GM18909 (cell line): ENCODE results near the gene RIPK1.
A peak's percentile ranks its signal among the peaks of the same experiment; 100 is the strongest.
"Not testable (repeated sequence)": the region's sequence is repeated elsewhere in the genome, so short reads cannot be mapped to it uniquely, and the experiment has no call there.

Experiments
- ATAC-seq: cut with Tn5 transposase; IDR thresholded peaks from one replicate; pipeline ENCODE4 v1.9.1; 2021; ENCODE audit warnings: mild to moderate bottlenecking; ENCODE audit not compliant: unreplicated experiment, poor library complexity

The RIPK1 gene

GRCh38 chr6:3078952-3079351 is 10.7 kb downstream of the RIPK1 start:
- not testable (repeated sequence) for ATAC-seq

DNA sequence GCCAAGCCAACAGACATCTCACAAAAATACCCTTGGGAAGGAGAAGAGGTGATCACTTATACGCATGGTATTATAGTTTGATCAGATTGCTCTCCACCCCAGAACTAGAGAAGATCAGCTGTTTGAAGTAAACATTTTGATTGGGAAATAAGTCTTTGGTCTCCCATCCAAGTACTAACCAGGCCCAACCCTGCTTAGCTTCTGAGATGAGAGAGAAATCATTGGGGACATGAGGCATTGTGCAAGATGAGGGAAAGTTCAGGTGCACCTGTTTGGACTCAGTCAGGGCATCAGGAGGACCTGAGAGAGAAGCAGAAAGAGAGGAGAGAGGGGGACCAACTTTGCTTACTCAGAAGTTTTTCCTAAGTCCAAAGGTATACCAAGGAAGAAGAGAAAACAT is 11.4 kb downstream of the RIPK1 start:
- no peak for ATAC-seq

DNA sequence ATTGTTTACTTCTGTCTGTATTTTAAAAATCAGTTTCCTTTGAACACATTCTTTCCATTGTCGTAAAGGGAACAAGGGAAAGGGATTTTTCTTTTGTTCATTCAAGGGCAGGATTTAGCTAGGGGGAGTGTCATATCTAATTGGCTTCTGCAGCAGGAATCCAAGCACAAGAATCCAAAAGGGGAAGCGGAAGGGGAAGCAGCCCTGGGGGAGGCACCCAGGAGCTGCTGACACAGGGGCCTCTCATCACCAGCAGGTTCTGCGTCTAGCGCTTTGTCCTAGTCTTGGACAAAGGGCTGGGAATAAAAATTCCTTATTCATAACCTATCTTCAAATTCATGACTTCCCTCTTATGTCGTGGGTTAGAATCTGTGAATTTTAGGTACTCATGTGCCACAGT is 13.7 kb downstream of the RIPK1 start:
- no peak for ATAC-seq

DNA sequence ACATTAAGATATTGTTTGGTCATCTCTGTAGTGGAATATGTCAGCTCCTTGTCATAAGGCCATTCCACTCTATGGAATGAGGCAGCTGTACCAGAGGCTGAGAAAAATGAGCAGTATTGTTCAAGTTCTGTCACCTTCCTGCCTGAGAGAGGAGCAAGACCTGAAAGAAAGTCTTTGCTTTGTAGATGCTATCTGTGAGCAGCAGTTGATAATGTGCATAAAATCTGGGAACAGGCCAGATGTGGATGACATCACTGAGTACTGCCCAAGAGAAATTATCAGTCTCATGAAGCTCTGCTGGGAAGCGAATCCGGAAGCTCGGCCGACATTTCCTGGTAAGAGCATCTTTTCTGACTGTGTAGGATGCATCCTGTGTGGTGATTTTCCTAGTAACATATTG is 16.8 kb downstream of the RIPK1 start:
- no peak for ATAC-seq

- ATAC-seq, result no peak
Measured at GRCh38 chr6:3086282-3086946, 18.1 kb downstream of the RIPK1 start.

DNA sequence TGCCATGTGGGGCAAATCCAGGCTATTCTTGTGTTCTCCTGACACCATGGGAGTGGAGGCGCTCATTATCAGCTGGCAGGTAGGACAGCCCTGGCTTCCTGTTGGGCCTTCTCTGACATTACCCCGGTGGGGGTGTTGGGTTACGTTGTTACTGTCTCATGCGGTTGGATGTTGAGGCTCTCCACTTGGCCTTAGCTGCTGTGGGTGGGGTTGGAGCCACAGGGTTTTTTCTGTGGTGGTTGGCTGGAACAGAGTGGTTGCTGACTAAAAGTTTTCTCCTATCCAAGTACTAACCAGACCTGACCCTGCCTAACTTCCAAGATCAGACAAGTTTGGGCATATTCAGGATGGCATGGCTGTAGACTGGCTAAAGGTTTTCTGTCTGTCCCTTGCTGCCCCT is 20.2 kb downstream of the RIPK1 start:
- ATAC-seq, result no peak

DNA sequence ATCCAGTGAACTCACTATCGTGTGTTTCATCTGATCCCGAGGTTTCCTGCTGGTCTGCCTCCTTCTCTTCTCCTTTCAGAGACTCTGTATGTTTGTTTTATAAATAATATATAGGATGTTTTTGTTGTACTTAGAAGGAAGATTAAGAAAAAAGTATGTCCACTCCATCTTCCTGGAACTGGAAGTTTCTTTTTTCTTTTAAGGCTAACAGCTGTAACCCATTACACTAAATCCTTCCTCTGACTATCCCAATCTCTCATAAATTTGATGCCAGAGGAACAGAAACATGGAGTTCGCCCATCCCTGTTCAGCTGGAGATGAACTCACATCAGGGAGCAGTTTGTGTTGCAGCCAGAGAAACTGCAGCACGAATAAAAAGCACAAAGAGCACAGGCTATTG is 20.7 kb downstream of the RIPK1 start:
- no peak for ATAC-seq

DNA sequence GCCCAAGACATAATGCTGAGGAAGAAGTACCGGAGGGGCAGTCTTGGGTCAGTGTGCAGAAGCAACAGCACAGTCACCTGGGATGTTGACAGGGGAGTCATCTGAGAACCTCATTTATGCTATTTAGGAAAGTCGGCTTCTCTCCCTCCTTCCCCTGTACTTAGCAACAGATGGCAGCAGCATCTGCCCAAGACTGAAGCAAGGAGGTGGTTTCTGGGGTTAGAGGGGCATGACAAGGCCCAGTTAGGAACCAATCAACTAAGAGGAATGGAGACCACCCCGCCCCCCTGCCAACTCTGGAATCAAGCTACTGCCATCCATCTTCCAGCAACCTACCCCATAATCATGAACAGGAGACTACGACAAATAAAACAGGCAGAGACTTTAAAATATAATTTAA is 21.7 kb downstream of the RIPK1 start:
- no peak for ATAC-seq

- no peak for ATAC-seq
Measured at GRCh38 chr6:3094815-3095214, 26.5 kb downstream of the RIPK1 start.

DNA sequence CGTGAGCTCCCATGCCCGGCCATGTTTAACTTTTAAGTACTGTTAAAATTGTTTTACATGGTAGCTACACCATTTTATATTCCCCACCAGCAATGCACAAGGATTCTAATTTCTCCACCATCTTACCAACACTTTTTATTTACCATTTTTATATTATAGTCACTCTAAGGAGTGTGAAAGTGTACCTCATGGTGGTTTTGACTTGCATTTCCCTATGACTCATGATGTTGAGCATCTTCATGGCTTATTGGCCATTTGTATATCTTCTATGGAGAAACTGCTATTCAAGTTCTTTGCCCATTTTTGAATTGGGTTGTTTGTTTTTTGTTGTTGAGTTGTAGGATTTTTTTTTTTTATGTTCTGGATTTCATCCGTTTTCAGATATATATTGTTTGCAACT is 34.6 kb downstream of the RIPK1 start:
- no peak for ATAC-seq

DNA sequence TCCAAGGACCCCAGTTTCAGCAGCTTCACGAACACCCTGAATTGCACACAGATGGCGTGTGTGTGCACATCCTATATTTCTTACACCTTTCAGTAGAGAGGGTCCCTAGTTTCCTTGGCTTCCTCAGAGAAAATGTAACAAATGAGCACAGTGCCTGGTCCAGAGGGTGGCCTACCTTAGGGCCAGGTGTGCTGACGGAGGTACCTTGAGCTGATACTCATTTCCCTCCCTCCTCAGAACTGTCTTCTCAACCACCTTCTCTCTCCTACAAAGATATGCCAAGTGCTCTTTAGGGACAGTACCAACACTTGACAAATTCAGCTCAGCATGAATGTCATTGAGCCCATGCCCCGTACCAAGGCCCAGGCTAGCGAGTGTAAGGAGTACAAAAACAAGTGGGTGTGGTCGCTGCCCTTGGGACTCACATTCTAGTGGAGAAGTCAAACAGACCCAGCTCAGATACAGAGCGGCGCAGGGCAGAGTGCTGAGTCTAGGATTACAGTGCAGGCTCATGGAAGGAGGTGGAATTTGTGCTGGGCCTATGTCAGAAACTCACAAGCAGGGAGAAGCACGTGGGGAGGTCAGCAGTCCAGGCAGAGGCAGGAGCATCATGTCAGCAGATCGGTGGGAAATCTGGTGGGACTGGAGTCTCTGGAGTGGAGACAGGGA is 40.6 kb downstream of the RIPK1 start:
- ATAC-seq, result no peak

- no peak for ATAC-seq
Measured at GRCh38 chr6:3109761-3110160, 41.5 kb downstream of the RIPK1 start.

DNA sequence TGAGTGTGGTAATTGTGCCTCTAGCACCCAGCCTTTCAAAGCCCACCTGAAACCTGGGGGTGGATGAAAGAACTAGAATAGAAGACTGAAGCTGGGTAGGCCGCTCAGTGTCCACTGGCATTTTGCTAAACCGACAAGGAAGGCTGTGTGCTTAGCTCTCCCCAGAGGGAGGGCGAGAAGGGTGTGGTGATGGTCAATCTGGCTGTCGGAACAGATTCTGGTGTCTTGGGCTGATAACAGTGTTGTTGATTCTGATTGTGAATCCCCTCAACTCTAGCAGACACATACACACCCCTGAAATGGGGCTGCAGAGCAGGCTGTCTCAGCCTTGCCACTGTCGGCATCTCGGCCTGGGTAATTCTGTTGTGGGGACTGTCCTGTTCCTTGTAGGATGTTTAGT is 46.1 kb downstream of the RIPK1 start:
- no peak for ATAC-seq

DNA sequence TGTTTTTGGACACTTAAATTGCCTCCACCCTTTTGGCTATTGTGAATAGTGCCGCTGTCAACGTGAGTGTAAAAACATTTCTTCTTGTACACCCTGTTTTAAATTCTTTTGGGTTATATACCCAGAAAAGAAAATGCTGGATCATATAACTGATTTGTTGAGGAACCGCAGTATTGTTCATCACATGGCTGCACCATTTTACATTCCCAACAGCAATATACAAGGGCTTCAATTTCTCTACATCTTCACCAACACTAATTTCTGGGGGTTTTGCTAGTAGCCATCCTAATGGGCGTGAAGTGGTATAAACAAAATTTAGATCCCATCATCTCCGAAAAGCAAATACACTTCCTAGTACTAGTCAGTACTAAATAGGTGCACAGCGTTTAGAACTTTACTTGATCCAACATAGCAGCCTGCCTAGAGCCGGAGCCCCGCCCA is 49.6 kb downstream of the RIPK1 start:
- ATAC-seq, result no peak

GRCh38 chr6:3118353-3119039 is 50.2 kb downstream of the RIPK1 start, which contains the start of gene BPHL:
Gene BPHL, plus strand, starts transcription at chr6:3118711. Its CDS starts 30 bp downstream, at chr6:3118741.
- ATAC-seq, result peak; percentile 93

GRCh38 chr6:3119040-3119723 is 50.9 kb downstream of the RIPK1 start:
- ATAC-seq, result peak; percentile 31

GRCh38 chr6:3120765-3121089 is 52.4 kb downstream of the RIPK1 start:
- ATAC-seq, result no peak

GRCh38 chr6:3122823-3123182 is 54.5 kb downstream of the RIPK1 start:
- no peak for ATAC-seq

DNA sequence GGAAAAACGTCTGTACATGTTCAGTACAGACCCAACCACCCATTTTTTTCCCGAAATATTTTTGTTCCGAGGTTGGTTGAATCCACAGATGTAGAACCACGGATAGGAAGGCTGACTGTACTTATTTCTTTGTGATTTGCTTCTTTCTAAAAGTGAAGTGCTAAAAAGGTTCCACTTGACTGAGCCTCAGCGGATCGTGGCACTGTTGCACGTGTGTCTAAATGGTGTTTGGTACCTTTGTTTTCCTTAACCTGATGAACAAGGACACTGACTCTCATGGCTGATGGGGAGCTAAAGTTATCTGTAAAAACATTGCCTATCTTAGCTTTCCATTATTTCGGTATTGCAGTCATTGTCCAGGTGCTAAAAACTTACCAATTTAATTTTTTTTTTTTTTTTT is 56.4 kb downstream of the RIPK1 start:
- no peak for ATAC-seq

DNA sequence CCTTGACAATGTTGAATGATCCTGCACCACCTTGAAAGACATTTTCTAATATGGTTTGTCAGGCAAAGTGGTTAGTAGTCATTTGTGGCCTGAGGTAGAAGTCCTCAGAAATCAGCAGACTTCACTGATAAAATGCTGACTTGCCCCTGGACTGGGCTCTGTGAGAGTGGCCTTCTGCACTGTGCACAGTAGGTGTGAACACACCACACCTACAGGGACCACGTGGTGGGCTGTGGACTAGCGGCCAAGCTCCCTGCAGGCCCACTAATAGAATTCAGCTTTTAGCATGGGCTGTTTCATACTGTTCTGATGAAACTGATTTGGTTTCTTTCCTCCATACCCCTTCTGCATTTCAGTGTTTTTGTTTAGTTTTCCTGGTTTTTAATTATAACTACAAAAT is 57.5 kb downstream of the RIPK1 start:
- ATAC-seq, result no peak
